ENCODE measurements around the gene RIOK1.
"Not testable (repeated sequence)": the region's sequence is repeated elsewhere in the genome, so short reads cannot be mapped to it uniquely, and the experiment has no call there.

The RIOK1 gene

DNA sequence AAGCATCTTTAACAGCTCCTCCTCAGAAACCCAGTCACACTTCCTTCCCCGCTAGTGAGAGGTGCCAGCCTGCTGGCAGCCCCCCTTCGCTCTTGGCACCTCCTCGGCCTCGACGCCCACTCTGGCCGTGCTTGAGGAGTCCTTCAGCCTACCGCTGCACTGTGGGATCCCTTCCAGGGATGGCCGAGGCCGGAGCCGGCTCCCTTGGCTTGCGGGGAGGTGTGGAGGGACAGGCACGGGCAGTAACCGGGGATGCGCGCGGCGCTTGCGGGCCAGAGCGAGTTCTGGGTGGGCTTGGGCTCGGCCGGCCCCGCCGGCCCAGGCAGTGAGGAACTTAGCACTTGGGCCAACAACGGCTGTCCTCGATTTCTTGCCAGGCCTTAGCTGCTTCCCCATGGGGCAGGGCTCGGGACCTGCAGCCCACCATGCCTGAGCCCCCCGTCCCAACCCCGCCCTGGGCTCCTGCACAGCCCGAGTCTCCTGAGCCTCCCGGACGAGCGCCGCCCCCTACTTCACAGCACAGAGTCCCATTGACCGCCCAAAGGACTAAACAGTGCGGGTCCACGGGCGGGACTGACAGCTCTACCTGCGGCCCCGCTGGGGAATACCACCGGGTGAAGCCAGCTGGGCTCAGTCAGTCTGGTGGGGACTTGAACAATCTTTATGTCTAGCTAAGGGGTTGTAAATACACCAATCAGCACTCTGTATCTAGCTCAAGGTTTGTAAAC, 51.6 kb downstream of the RIOK1 start:
- no peak for DNase-seq (ENCODE audit: low read depth in 2 of 2)

DNA sequence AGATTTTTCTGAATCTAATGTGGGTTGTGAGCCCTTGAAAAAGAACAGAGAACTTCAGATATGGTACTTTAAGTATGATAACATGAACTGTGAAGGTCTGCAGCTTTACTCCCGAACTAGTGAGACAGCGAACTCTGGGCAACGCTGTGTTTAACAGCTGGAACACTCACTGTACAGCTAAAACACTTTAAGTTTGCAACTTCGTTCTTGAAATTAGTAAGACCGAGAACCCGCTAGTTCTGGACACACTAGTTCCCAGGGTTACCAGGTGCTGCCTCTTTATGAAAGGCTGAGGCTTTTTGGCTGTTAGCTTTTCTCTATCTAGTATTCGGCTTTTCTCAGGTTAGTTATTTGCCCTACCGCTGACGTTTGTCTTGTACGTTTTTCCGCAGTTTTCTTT, 52.9 kb downstream of the RIOK1 start:
- no peak for DNase-seq (ENCODE audit: low read depth in 2 of 2)

DNA sequence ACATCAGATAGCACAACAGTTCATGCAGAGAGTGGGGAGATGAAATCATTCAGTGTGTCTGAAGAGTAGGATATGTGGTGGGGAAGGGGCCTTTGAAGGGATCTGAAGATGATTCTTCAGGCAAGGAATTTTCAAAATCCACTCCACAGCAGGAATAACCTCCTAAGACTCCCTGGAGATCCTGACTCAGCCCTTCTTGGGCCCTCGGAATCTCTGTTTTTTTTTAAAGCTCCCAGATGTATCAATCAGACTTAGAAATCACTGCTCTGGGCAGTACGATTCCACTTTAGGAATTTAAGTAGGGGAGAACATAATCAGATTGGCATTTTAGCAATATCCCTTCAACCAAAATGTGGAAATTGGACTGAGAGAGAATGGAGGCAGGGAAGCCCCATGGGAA, 55.5 kb downstream of the RIOK1 start:
- DNase-seq (ENCODE audit: low read depth in 2 of 2) = peak; percentile 79 to 84

DNA sequence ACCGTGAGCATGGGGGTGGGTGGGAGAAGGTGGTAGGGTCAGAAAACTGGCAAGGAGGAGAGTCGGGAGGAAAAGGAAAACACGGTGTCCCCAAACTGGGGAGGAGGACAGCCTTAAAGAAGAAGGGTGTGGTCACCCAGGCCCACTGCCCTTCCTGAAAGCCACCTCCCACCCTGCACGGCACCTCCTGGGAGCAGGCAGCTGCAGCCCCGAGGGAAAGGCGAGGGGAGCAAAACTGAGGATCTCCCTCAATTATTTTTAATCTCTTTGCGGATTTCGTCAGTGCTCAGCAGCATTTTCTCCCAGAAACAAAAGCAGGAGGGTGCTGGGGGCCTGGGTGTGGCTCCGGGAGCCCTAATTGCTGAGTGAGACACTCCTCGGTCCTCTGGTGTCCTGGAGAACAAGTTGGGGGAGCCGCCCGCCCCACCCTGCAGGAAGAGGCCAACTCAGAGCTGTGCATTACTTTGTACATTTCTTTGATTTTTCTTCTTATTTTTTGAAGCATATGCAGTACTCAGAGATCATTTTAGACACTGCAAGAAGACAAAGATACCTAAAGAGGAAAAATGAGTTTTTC, 56.4 kb downstream of the RIOK1 start:
- DNase-seq (ENCODE audit: low read depth in 2 of 2) = no peak

DNA sequence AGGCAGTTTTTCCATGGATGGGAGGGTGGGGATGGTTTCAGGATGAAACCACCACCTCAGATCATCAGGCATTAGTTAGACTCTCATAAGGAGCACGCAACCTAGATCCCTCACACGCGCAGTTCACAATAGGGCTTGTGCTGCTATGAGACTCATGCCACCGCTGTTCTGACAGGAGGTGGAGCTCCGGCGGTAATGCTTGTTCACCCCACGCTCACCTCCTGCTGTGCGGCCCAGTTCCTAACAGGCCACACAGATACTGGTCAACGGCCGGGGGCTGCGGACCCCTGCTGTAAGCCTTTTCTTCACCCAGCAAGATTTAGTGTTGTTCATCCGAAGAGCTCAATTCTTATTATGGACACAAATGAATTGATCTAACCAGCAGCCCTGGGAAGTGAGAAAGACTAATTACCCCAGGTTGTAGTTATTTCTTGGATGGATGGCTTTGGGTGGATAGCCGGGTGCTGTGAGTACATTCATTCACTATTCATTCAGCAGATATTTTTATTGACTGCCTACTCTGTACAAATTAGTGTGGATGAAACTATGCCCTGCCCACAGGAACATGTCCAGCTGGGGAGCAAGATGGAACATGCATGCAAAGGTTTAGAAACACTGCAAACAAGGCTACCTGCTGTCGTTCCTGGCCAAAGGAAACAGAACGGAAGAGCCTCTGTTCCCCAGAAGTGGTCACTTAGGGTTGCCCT, 57.2 kb downstream of the RIOK1 start:
- DNase-seq (ENCODE audit: low read depth in 2 of 2) = no peak

DNA sequence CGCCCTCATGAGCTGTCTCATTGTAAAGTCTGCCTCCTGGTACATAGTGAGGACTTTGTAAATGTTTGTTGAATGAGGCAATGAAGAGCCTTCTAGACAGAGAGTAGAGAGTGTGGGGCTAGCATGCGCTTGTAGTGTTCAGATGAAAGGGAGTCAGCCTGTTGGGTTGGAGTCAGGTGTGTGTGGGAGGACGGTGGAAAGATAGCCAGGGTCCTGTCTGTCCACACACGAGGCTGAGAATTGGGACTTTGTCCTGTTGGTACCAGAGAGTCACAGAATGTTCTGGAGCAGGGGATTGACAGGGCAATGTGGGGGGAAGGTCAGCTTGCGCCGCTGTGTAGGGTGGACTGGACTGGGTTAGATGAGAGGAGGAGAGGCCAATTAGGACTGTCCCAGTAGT, 58.6 kb downstream of the RIOK1 start:
- no peak for DNase-seq (ENCODE audit: low read depth in 2 of 2)

DNA sequence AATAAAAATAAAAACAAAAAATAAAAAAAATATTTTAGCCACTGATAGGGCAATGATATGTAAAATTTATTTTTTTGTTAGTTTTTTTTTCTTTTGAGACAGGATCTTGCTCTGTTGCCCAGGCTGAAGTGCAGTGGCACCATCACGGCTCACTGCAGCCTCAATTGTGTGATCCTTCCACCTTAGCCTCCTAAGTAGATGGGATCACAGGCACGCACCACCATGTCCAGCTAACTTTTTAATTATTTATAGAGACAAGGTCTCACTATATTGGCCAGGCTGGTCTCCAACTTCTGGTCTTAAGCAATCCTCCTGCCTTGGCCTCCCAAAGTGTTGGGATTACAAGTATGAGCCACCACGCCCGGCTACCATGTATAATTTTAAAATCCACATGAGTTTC, 59.4 kb downstream of the RIOK1 start:
- no peak for DNase-seq (ENCODE audit: low read depth in 2 of 2)

GRCh38 chr6:7451326-7451725, 61.7 kb downstream of the RIOK1 start:
- DNase-seq (ENCODE audit: low read depth in 2 of 2) = no peak

- no peak for DNase-seq (ENCODE audit: low read depth in 2 of 2)
These were observed 63.3 kb downstream of the RIOK1 start for GRCh38 chr6:7452898-7453297.

- DNase-seq (ENCODE audit: low read depth in 2 of 2) = no peak
These were observed 65.2 kb downstream of the RIOK1 start for GRCh38 chr6:7454696-7455358.

- not testable (repeated sequence) for DNase-seq (ENCODE audit: low read depth in 2 of 2)
These were observed 66.7 kb downstream of the RIOK1 start for GRCh38 chr6:7456302-7456701.

- no peak for DNase-seq (ENCODE audit: low read depth in 2 of 2)
These were observed 71.8 kb downstream of the RIOK1 start for GRCh38 chr6:7461416-7461815.

DNA sequence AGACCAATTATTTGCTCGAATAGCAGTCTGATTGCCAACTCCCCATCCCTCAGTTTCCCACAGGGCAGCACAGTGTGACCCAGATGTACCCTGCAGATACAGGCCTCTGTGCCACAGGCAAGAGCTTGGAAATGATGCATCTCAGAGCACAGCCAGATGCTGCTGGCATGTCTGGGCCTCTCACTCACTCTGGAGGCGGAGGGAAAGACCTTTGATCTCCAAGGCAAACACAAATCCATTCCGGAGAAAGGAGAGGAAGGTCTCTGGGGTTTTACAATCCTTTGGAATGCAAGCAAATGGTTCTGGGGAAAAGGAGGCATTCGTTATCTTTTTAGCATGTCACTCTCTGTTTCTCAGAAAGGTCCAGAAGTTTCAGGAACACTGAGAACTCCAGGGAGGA, 74.2 kb downstream of the RIOK1 start:
- no peak for DNase-seq (ENCODE audit: low read depth in 2 of 2)

DNA sequence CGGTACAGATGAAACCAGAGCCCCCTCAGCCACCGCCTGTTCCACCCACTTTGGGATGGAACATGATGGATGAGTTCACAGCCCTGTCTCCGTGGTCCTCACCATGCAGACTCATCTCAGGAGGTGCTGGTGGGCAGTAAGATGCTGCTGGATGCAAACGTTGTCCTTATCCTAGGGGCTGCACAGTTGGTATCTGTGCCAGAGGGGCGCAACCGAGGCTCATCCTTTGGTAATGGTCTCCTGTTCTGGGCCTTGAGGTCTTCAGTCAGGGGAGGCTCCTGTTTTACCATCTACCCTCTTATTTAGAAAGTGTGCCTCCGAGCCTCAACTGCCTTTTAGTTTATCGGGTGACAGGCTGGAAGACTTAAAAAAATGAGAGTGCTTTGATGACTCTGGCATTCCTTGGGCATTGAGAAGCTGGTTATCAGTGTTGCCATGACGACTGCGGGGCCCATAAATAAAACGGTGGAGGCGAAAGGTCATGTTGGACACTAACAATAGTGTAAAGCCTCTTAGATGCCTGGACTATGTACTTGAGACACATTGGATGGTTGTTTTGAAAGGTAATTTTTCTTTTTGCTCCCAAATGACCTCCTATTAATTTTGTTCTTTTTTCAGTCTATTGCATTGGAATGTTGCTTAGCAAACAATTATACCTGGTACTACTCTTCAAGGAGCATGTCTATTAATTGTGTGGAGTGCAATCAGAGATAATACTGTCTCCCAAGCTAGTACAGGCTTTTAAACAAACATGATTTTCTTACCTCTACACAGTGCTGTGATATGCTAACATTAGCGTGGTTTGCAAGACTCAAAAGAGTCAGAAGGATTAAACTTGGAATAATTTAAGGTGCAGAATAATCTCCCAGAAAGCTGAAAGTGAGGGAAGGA, 77.6 kb downstream of the RIOK1 start:
- no peak for DNase-seq (ENCODE audit: low read depth in 2 of 2)
